H1 (cell line): ENCODE measurements around the gene LRP1. TPM values are rescaled to one million over a fixed set of nuclear protein-coding genes. Genes with fewer than 3 reads are reported as not detected.

Source experiments
- CTCF ChIA-PET: fragments of 300-600 bp; sonication (Branson Sonifier 250); formaldehyde crosslinking; loops from one replicate; lab custom pipeline; 2021; ENCODE audit not compliant: partially characterized antibody; lab: Charles Lee
- POLR2A ChIA-PET: fragments of 300-600 bp; sonication (Branson Sonifier 250); formaldehyde crosslinking; loops from one replicate; lab custom pipeline; 2021; ENCODE audit warnings: inconsistent platforms; ENCODE audit not compliant: partially characterized antibody; lab: Charles Lee
- DNase-seq, 2 experiments: peaks; one replicate each; pipeline versions ENCODE4 v3.0.0 to v3.0.0-alpha.2; 2010 to 2022; ENCODE audit warnings: low spot score in 2 of 2, low read depth in 1 of 2, mixed read lengths in 1 of 2
- FAIRE-seq: peaks from 2 replicates; lab custom pipeline; 2011; peaks lifted over from hg19 to GRCh38; lab: Jason Lieb, UNC
- H2AFZ ChIP-seq: 2 replicates; pipeline ENCODE4 v1.8.1; 2012; ENCODE audit warnings: low read length, inconsistent platforms
- H2AK5ac ChIP-seq: 2 replicates; pipeline ENCODE4 v1.6.1; 2013; ENCODE audit warnings: low read depth, low read length
- H2BK120ac ChIP-seq: replicated peaks from 2 replicates; pipeline ENCODE3; 2013; ENCODE audit warnings: low read depth, low read length, inconsistent platforms
- H2BK12ac ChIP-seq: 2 replicates; pipeline ENCODE4 v1.6.1; 2013; ENCODE audit warnings: low read depth, low read length
- H2BK15ac ChIP-seq: 2 replicates; pipeline ENCODE4 v1.6.1; 2013; ENCODE audit warnings: low read length
- H2BK20ac ChIP-seq: 2 replicates; pipeline ENCODE4 v1.6.1; 2013; ENCODE audit warnings: low read length
- H2BK5ac ChIP-seq: 2 replicates; pipeline ENCODE4 v1.6.1; 2013; ENCODE audit warnings: low read depth, low read length
- H3K14ac ChIP-seq: 2 replicates; pipeline ENCODE4 v1.6.1; 2013; ENCODE audit warnings: inconsistent platforms; ENCODE audit not compliant: insufficient read length
- H3K18ac ChIP-seq: 2 replicates; pipeline ENCODE4 v1.6.1; 2013; ENCODE audit warnings: low read length; ENCODE audit errors: extremely low read depth
- H3K23ac ChIP-seq: 2 replicates; pipeline ENCODE4 v1.6.1; 2013; ENCODE audit warnings: inconsistent platforms; ENCODE audit not compliant: insufficient read length
- H3K23me2 ChIP-seq: 2 replicates; pipeline ENCODE4 v1.6.1; 2013; ENCODE audit warnings: low read depth, low read length
- H3K27ac ChIP-seq: 2 replicates; pipeline ENCODE4 v1.6.1; 2011; ENCODE audit warnings: low read depth, low read length, inconsistent platforms
- H3K27me3 ChIP-seq, 4 experiments: replicated peaks in 1 of 4; 1 replicate in 1 of 4; 2 replicates in 3 of 4; pipeline versions ENCODE4 v1.6.1 to v1.8.1; 2011 to 2013; ENCODE audit warnings: low read length in 3 of 4, mild to moderate bottlenecking in 3 of 4, inconsistent platforms in 2 of 4, mixed read lengths in 2 of 4, moderate library complexity in 1 of 4; ENCODE audit not compliant: control insufficient read depth in 3 of 4, insufficient read depth in 3 of 4; ENCODE audit errors: extremely low read depth in 1 of 4
- H3K36me3 ChIP-seq, 4 experiments: 2 replicates each; pipeline versions ENCODE4 v1.6.1 to v1.8.1; 2011 to 2013; ENCODE audit warnings: mild to moderate bottlenecking in 4 of 4, low read length in 3 of 4, moderate library complexity in 2 of 4, control low read depth in 1 of 4, inconsistent platforms in 1 of 4; ENCODE audit not compliant: insufficient read depth in 4 of 4, control insufficient read depth in 2 of 4
- H3K4ac ChIP-seq: replicated peaks from 2 replicates; pipeline ENCODE3; 2013; ENCODE audit warnings: low read length, low read depth, mixed read lengths, inconsistent platforms; ENCODE audit not compliant: insufficient read length
- H3K4me1 ChIP-seq, 4 experiments: replicated peaks in 1 of 4; 1 replicate in 1 of 4; 2 replicates in 3 of 4; pipeline versions ENCODE4 v1.6.1 to v1.8.1; 2011 to 2013; ENCODE audit warnings: low read length in 3 of 4, inconsistent platforms in 2 of 4, mixed read lengths in 1 of 4; ENCODE audit not compliant: insufficient read depth in 4 of 4, control insufficient read depth in 3 of 4
- H3K4me2 ChIP-seq, 2 experiments: 2 replicates each; pipeline versions ENCODE4 v1.6.1 to v1.8.1; 2011 to 2013; ENCODE audit warnings: low read depth in 2 of 2, low read length in 2 of 2, control low read depth in 1 of 2, inconsistent platforms in 1 of 2, mild to moderate bottlenecking in 1 of 2; ENCODE audit not compliant: insufficient read depth in 1 of 2
- H3K4me3 ChIP-seq, 4 experiments: fragments of 200-600, 300-600 bp in 1 of 4; sonication (generic), shearing (Covaris generic), sonication (Bioruptor Twin) in 1 of 4; 2 replicates each; pipeline versions ENCODE4 v1.5.1 to v1.8.1; 2011 to 2016; ENCODE audit warnings: low read length in 4 of 4, low read depth in 3 of 4, control low read depth in 2 of 4, inconsistent platforms in 2 of 4, mild to moderate bottlenecking in 2 of 4, mixed read lengths in 1 of 4, moderate library complexity in 1 of 4; ENCODE audit not compliant: insufficient read depth in 2 of 4; ENCODE audit errors: extremely low read depth in 1 of 4
- H3K56ac ChIP-seq: replicated peaks from 2 replicates; pipeline ENCODE3; 2013; ENCODE audit warnings: low read depth, mild to moderate bottlenecking, mixed read lengths, low read length, inconsistent platforms; ENCODE audit not compliant: insufficient read length
- H3K79me1 ChIP-seq: 2 replicates; pipeline ENCODE4 v1.6.1; 2013; ENCODE audit warnings: low read depth, low read length, control low read depth
- H3K79me2 ChIP-seq, 2 experiments: 2 replicates each; pipeline versions ENCODE4 v1.6.1 to v1.8.1; 2012 to 2013; ENCODE audit warnings: low read length in 2 of 2, mild to moderate bottlenecking in 2 of 2, inconsistent platforms in 1 of 2; ENCODE audit not compliant: insufficient read depth in 2 of 2, control insufficient read depth in 1 of 2
- H3K9ac ChIP-seq, 4 experiments: replicated peaks in 1 of 4; 1 replicate in 1 of 4; 2 replicates in 3 of 4; pipeline versions ENCODE4 v1.6.1 to v1.8.1; 2011 to 2013; ENCODE audit warnings: low read depth in 3 of 4, low read length in 3 of 4, control low read depth in 2 of 4, mild to moderate bottlenecking in 2 of 4, moderate library complexity in 2 of 4, inconsistent platforms in 1 of 4; ENCODE audit errors: extremely low read depth in 1 of 4
- H3K9me3 ChIP-seq, 2 experiments: 2 replicates each; pipeline versions ENCODE4 v1.6.1 to v1.8.1; 2012 to 2013; ENCODE audit warnings: mild to moderate bottlenecking in 2 of 2, moderate library complexity in 2 of 2, control low read depth in 1 of 2, inconsistent platforms in 1 of 2, low read depth in 1 of 2, low read length in 1 of 2, mixed read lengths in 1 of 2; ENCODE audit not compliant: insufficient read depth in 2 of 2
- H4K20me1 ChIP-seq, 2 experiments: replicated peaks in 1 of 2; 2 replicates each; pipeline versions ENCODE3 to v1.8.1; 2011 to 2013; ENCODE audit warnings: inconsistent platforms in 2 of 2, low read length in 2 of 2, mild to moderate bottlenecking in 1 of 2; ENCODE audit not compliant: insufficient read depth in 2 of 2, control insufficient read depth in 1 of 2
- H4K5ac ChIP-seq: 2 replicates; pipeline ENCODE4 v1.6.1; 2013; ENCODE audit warnings: low read length, low read depth, mixed read lengths, inconsistent platforms; ENCODE audit not compliant: insufficient read length
- H4K8ac ChIP-seq: 2 replicates; pipeline ENCODE4 v1.8.0; 2013; ENCODE audit warnings: mild to moderate bottlenecking, moderate library complexity, low read length, inconsistent platforms; ENCODE audit not compliant: insufficient read depth; ENCODE audit errors: extremely low read depth
- H4K91ac ChIP-seq: replicated peaks from 2 replicates; pipeline ENCODE3; 2013; ENCODE audit warnings: low read length, mixed read lengths, inconsistent platforms; ENCODE audit not compliant: insufficient read length
- POLR2A ChIP-seq, 2 experiments: IDR thresholded peaks; 1 replicate in 1 of 2; 2 replicates in 1 of 2; pipeline ENCODE4 v1.6.1; 2011; ENCODE audit warnings: low read depth in 2 of 2, low read length in 2 of 2, mild to moderate bottlenecking in 2 of 2; ENCODE audit errors: control extremely low read depth in 1 of 2
- SIRT6 ChIP-seq: IDR thresholded peaks from one replicate; pipeline ENCODE4 v1.7.1; 2012; ENCODE audit warnings: low read length, inconsistent platforms
- WGBS, 2 experiments: shearing (Covaris generic) in 1 of 2; methylation state at CpG; one replicate each; pipeline versions ENCODE4 v1.1.6 to v1.1.7; 2013 to 2015; ENCODE audit warnings: low lambda C conversion rate in 2 of 2, mixed read lengths in 2 of 2, inconsistent platforms in 1 of 2, low coverage in 1 of 2, missing lambda C conversion rate in 1 of 2; ENCODE audit not compliant: insufficient replicate concordance in 2 of 2, insufficient coverage in 1 of 2, insufficient read length in 1 of 2; ENCODE audit errors: extremely low coverage in 1 of 2, missing lambda C conversion rate in 1 of 2; 5-methylcytosine and 5-hydroxymethylcytosine counted together
- polyA plus RNA-seq, 7 experiments: library from polyadenylated mRNA; depleted of rRNA in 3 of 7; stranded (reverse) in 5 of 7; unstranded in 2 of 7; fragments of >200 nt in 5 of 7; fragments of 200-250 nt in 2 of 7; gene quantifications; 1 replicate in 5 of 7; 2 replicates in 1 of 7; 4 replicates in 1 of 7; pipeline versions ENCODE4 v1.2.1 to v1.2.3, GENCODE V29; 2011 to 2013; ENCODE audit warnings: missing spikeins in 2 of 7, mixed read lengths in 2 of 7
- total RNA-seq: library from RNA; stranded (reverse); fragmentation: NEBNext Ultra II Directional; extraction: Animal tissue kit (Norgen Biotek cat#: 25700); gene quantifications from 2 replicates; pipeline ENCODE4 v1.2.1, GENCODE V29; 2021

LRP1 gene
- total and polyA plus RNA-seq, 2 of the 8 experiments (the other 6 are each of a cell fraction or from before 2014, with no cell fraction given) = 35.3 to 92.5 TPM

- ChIA-PET CTCF (interaction anchor here (0.8 to 14.0 kb wide), 24 partner anchors 9 to 147 kb away, joined by 3 to 325 read pairs (median 6); partner anchors contain the start of genes MYO1A, NEMP1, STAT6 and TAC3), POLR2A (interaction anchor here (1.3 to 16.5 kb wide), 7 partner anchors 14 to 74 kb away, joined by 5 to 352 read pairs (median 10); partner anchors contain the start of genes NEMP1 and STAT6)
- H3K79me1 ChIP-seq = peaks cover 4% of the 10 kb centered on the region
- peaks cover 0 to 32% (median 21%) of the 10 kb centered on the region in 4 experiments; a peak in 6 of 7 replicates for H3K4me1 ChIP-seq
- peaks cover 9 to 32% (median 18%) of the 10 kb centered on the region in 4 experiments for H3K36me3 ChIP-seq
- no peaks in the 10 kb centered on the region for H3K27me3 ChIP-seq
- H3K27ac ChIP-seq = no peak overlapping the region
- no peak overlapping the region for H3K4me3 ChIP-seq
- H2AK5ac ChIP-seq = no peak overlapping the region
- no peak overlapping the region for H2BK15ac ChIP-seq
- peaks cover 0 to 18% of the 10 kb centered on the region in 2 experiments; a peak in 1 of 4 replicates for H3K79me2 ChIP-seq
- no peak for DNase-seq
- H2BK120ac ChIP-seq = no peak overlapping the region
- H2BK12ac ChIP-seq = no peak overlapping the region
- no peak overlapping the region for H4K8ac ChIP-seq
- no peak overlapping the region; the same call in 1 of the 2 replicates for H3K18ac ChIP-seq
- H4K20me1 ChIP-seq = peaks cover 4 to 11% of the 10 kb centered on the region in 2 experiments
- WGBS, 2 experiments = 77% methylated on average over 5 of the region's 5 CpGs; no CpG with 5 or more reads in 1 of the 2 experiments
- no peak overlapping the region for H3K23ac ChIP-seq
- no peak for FAIRE-seq
- peaks cover 13% of the 10 kb centered on the region; the same call in 1 of the 2 replicates for H3K23me2 ChIP-seq
- H3K56ac ChIP-seq = no peak overlapping the region
- TF ChIP-seq SIRT6 (no peak), POLR2A (IDR thresholded peaks at IDR 0.05; ENCODE audit: control extremely low read depth in 1 of 2, low read depth in 2 of 2, low read length in 2 of 2) (0 out of 3 replicates have a peak, but pooled peaks of 1 of the 2 experiments have one; percentile 9)
- no peak overlapping the region for H2AFZ ChIP-seq
- no peak overlapping the region for H4K5ac ChIP-seq
- H3K9ac ChIP-seq = no peak overlapping the region
- no peaks in the 10 kb centered on the region for H3K9me3 ChIP-seq
- H3K4me2 ChIP-seq = no peak overlapping the region
- no peak overlapping the region for H4K91ac ChIP-seq
- no peak overlapping the region for H2BK5ac ChIP-seq
- no peak overlapping the region for H3K4ac ChIP-seq
- no peak overlapping the region for H2BK20ac ChIP-seq
- H3K14ac ChIP-seq = no peak overlapping the region
These were observed 35.8 kb upstream of the LRP1 start for GRCh38 chr12:57092529-57092862.
